ENCODE results near the gene SPO11. TPM values are rescaled to one million over a fixed set of nuclear protein-coding genes. Genes with fewer than 3 reads are reported as not detected.

The SPO11 gene
- total and polyA plus RNA-seq, 2 of the 8 experiments (the other 6 are each of a cell fraction or from before 2014, with no cell fraction given) = not detected

- TF ChIP-seq ASH2L (IDR thresholded peaks at IDR 0.05; ENCODE audit: low read length) (no peak), TAF1 (IDR thresholded peaks at IDR 0.05; ENCODE audit: low read depth, low read length) (no peak), SIRT6 (IDR thresholded peaks at IDR 0.05; ENCODE audit: low read length) (no peak), USF2 (IDR thresholded peaks at IDR 0.05; ENCODE audit: low read length) (no peak)
These were observed 22.9 kb upstream of the SPO11 start (continued) for GRCh38 chr20:57306747-57307146.

All from H1 (cell line).